Heart left ventricle (tissue), 16 donors: ENCODE measurements around the gene KCNQ1. TPM values are rescaled to one million over a fixed set of nuclear protein-coding genes. Genes with fewer than 3 reads are reported as not detected.

ENCODE experiments used
- ATAC-seq, 4 donors: fragments of 200-7000 bp; cut with Tn5 transposase; one replicate each; pipeline ENCODE4 v1.9.1; 2020 to 2022; ENCODE audit warnings: moderate library complexity in 4 of 4, mild to moderate bottlenecking in 3 of 4, moderate number of reproducible peaks in 1 of 4
- DNase-seq, 5 donors: peaks; one replicate each; pipeline ENCODE4 v3.0.0-alpha.2; 2020
- H3K27ac ChIP-seq, 12 donors: fragments of 200-600 bp; sonication (generic) in 4 of 12; one replicate each; pipeline versions ENCODE4 v1.5.0 to v1.8.0; 2016 to 2022; ENCODE audit warnings: mild to moderate bottlenecking in 2 of 12
- H3K27me3 ChIP-seq, 9 donors: fragments of 200-600 bp; sonication (generic) in 2 of 9; one replicate each; pipeline versions ENCODE4 v1.5.1 to v1.8.0; 2016 to 2022; ENCODE audit warnings: mild to moderate bottlenecking in 3 of 9
- H3K36me3 ChIP-seq, 9 donors: fragments of 200-600 bp; sonication (generic) in 2 of 9; one replicate each; pipeline versions ENCODE4 v1.5.0 to v1.8.0; 2018 to 2022; ENCODE audit warnings: mild to moderate bottlenecking in 2 of 9
- H3K4me1 ChIP-seq, 12 donors: fragments of 200-600 bp; sonication (generic) in 4 of 12; one replicate each; pipeline versions ENCODE4 v1.5.0 to v1.8.0; 2016 to 2022; ENCODE audit warnings: mild to moderate bottlenecking in 3 of 12
- H3K4me3 ChIP-seq, 12 donors: fragments of 200-600 bp; sonication (generic) in 4 of 12; one replicate each; pipeline versions ENCODE4 v1.5.0 to v1.8.0; 2017 to 2022; ENCODE audit warnings: mild to moderate bottlenecking in 9 of 12, moderate library complexity in 4 of 12
- H3K9me3 ChIP-seq, 12 donors: fragments of 200-600 bp; sonication (generic) in 4 of 12; one replicate each; pipeline versions ENCODE4 v1.5.0 to v1.8.0; 2016 to 2022; ENCODE audit warnings: mild to moderate bottlenecking in 1 of 12
- CTCF ChIP-seq, 12 donors: fragments of 200-600 bp; sonication (generic) in 4 of 12; IDR thresholded peaks; one replicate each; pipeline versions ENCODE4 v1.5.0 to v1.8.0; 2018 to 2022; ENCODE audit warnings: antibody characterized with exemption in 12 of 12, mild to moderate bottlenecking in 5 of 12
- POLR2A ChIP-seq, 2 donors: fragments of 450-650 bp; IDR thresholded peaks; one replicate each; pipeline ENCODE4 v1.6.1; 2017; ENCODE audit warnings: antibody characterized with exemption in 2 of 2, mild to moderate bottlenecking in 2 of 2, moderate library complexity in 2 of 2
- WGBS, 4 donors: extraction: QIAGEN DNeasy Blood & Tissue Kit in 2 of 4; methylation state at CpG; one replicate each; pipeline versions ENCODE4 v1.1.5 to v1.1.7; 2013 to 2018; 5-methylcytosine and 5-hydroxymethylcytosine counted together
- intact Hi-C, 10 donors: fragments of 100-400 bp; cut with DNase I; formaldehyde crosslinking; loops; one replicate each; pipeline versions ENCODE4 v1.11.1 to v1.14.2; 2022
- polyA plus RNA-seq, 2 donors: library from polyadenylated mRNA; stranded (reverse); fragments of 200-250 nt; gene quantifications; one replicate each; pipeline ENCODE4 v1.2.3, GENCODE V29; 2013
- total RNA-seq, 9 donors: library from RNA; depleted of rRNA in 2 of 9; stranded (reverse); fragments of >200 nt in 2 of 9; fragmentation: NEBNext Ultra II Directional in 3 of 9; extraction: Animal tissue kit (Norgen Biotek cat#: 25700) in 3 of 9; gene quantifications; one replicate each; pipeline versions ENCODE4 v1.1.0 to v1.2.4, GENCODE V29; 2016 to 2023
- donor health status: ischemic (EF 13 %, LVEDD 7.1; RV severe dilation, severe dysfunction).
- donor health status: healthy with polysubstance abuse.
- donor health status: DM: no; HTN: yes; CAD: no.
- donor health status: DM: no; HTN: no; CAD: no.
- donor health status: ischemic (EF 25% LVEDD 6.9; RV normal size, moderate dysfunction).
- donor health status: ischemic (EF 25% LVEDD 5.7; RV mildly dilated, moderate dysfunction).
- donor health status: healthy.
- donor health status: DM: yes; HTN: yes; CAD: no.
- donor health status: ischemic (EF 35%, LVEDD 5.7; RV mildly dilated, moderate dysfunction).
- donor health status: nonischemic (EF 11% LVEDD 7.7; RV severe dilation, severe dysfunction).
- donor health status: DM: yes; HTN: yes; CAD: no.
- donor health status: PGD.
- donor health status: ischemic (EF 29% LVEDD 5.4; RV normal size, mild dysfunction).
- donor health status: nonischemic (EF 23%, LVEDD 6.1; RV moderate dilation, normal function).

The KCNQ1 gene
- total and polyA plus RNA-seq, 11 donors: 18.6 to 42.4 (median 31.4) TPM

GRCh38 chr11:2480874-2481220, 36.0 kb downstream of the KCNQ1 start:
- H3K4me1 ChIP-seq: peaks cover 0 to 39% (median 19%) of the 10 kb centered on the region in 12 donors
- no peaks in the 10 kb centered on the region for H3K27me3 ChIP-seq
- peaks cover 0 to 5% (median 0%) of the 10 kb centered on the region in 12 donors for H3K9me3 ChIP-seq
- peak in 3 of 4 donors; percentile 31 to 62 (median 61) for ATAC-seq
- H3K27ac ChIP-seq: peak overlapping the region in 1 of 12 donors; percentile 79
- no peak overlapping the region for H3K4me3 ChIP-seq
- 71 to 79% (median 74%) methylated on average over 7 of the region's 7 CpGs for WGBS, 4 donors
- intact Hi-C loops: no loop called here
- TF ChIP-seq CTCF (IDR thresholded peaks at IDR 0.05) (no peak), POLR2A (IDR thresholded peaks at IDR 0.05) (no peak)
- no peaks in the 10 kb centered on the region for H3K36me3 ChIP-seq
- DNase-seq: no peak

GRCh38 chr11:2481253-2481652, 36.4 kb downstream of the KCNQ1 start:
- Histone ChIP-seq H3K27ac (peak overlapping the region in 1 of 12 donors; percentile 79), H3K4me1 (peaks cover 0 to 39% (median 19%) of the 10 kb centered on the region in 12 donors), H3K4me3 (no peak overlapping the region), H3K36me3 (no peaks in the 10 kb centered on the region), H3K27me3 (no peaks in the 10 kb centered on the region), H3K9me3 (peaks cover 0 to 6% (median 0%) of the 10 kb centered on the region in 12 donors)
- intact Hi-C loops: no loop called here
- ATAC-seq (no peak), DNase-seq (peak in 1 of 5 donors; percentile 32)
- 78 to 83% (median 79%) methylated on average over 14 of the region's 14 CpGs for WGBS, 4 donors
- no peak for TF ChIP-seq POLR2A (IDR thresholded peaks at IDR 0.05)
- TF ChIP-seq CTCF (IDR thresholded peaks at IDR 0.05): no peak

GRCh38 chr11:2482204-2482603, 37.4 kb downstream of the KCNQ1 start:
- Histone ChIP-seq H3K36me3 (no peaks in the 10 kb centered on the region), H3K4me1 (peaks cover 0 to 36% (median 18%) of the 10 kb centered on the region in 12 donors), H3K27me3 (no peaks in the 10 kb centered on the region), H3K9me3 (peaks cover 0 to 14% (median under 1%) of the 10 kb centered on the region in 12 donors), H3K4me3 (no peak overlapping the region), H3K27ac (no peak overlapping the region)
- DNase-seq (no peak), ATAC-seq (peak in 3 of 4 donors; percentile 18 to 29 (median 24))
- intact Hi-C loops: no loop called here
- WGBS, 4 donors: 21 to 45% (median 37%) methylated on average over 3 of the region's 3 CpGs
- no peak for TF ChIP-seq POLR2A (IDR thresholded peaks at IDR 0.05)
- TF ChIP-seq CTCF (IDR thresholded peaks at IDR 0.05): no peak

- ATAC-seq (peak in 2 of 4 donors; percentile 6 to 25), DNase-seq (peak in 1 of 5 donors; percentile 23)
- H3K36me3 ChIP-seq: no peaks in the 10 kb centered on the region
- intact Hi-C loops: no loop called here
- no peaks in the 10 kb centered on the region for H3K27me3 ChIP-seq
- TF ChIP-seq CTCF (IDR thresholded peaks at IDR 0.05) (no peak), POLR2A (IDR thresholded peaks at IDR 0.05) (no peak)
- WGBS, 4 donors: 53 to 63% (median 59%) methylated on average over 5 of the region's 5 CpGs
- H3K9me3 ChIP-seq: peaks cover 0 to 19% (median 3%) of the 10 kb centered on the region in 12 donors
- no peak overlapping the region for H3K27ac ChIP-seq
- no peak overlapping the region for H3K4me3 ChIP-seq
- H3K4me1 ChIP-seq: peaks cover 0 to 30% (median 16%) of the 10 kb centered on the region in 12 donors
Measured at GRCh38 chr11:2482745-2483144, 37.9 kb downstream of the KCNQ1 start.
